Stromal cell of bone marrow (primary cell): ENCODE data around the gene S100P.
"Not testable (repeated sequence)": the region's sequence is repeated elsewhere in the genome, so short reads cannot be mapped to it uniquely, and the experiment has no call there.

Source experiments
- DNase-seq: peaks from one replicate; pipeline ENCODE4 v3.0.0-alpha.2; 2012; ENCODE audit warnings: low read depth

The S100P gene

DNA sequence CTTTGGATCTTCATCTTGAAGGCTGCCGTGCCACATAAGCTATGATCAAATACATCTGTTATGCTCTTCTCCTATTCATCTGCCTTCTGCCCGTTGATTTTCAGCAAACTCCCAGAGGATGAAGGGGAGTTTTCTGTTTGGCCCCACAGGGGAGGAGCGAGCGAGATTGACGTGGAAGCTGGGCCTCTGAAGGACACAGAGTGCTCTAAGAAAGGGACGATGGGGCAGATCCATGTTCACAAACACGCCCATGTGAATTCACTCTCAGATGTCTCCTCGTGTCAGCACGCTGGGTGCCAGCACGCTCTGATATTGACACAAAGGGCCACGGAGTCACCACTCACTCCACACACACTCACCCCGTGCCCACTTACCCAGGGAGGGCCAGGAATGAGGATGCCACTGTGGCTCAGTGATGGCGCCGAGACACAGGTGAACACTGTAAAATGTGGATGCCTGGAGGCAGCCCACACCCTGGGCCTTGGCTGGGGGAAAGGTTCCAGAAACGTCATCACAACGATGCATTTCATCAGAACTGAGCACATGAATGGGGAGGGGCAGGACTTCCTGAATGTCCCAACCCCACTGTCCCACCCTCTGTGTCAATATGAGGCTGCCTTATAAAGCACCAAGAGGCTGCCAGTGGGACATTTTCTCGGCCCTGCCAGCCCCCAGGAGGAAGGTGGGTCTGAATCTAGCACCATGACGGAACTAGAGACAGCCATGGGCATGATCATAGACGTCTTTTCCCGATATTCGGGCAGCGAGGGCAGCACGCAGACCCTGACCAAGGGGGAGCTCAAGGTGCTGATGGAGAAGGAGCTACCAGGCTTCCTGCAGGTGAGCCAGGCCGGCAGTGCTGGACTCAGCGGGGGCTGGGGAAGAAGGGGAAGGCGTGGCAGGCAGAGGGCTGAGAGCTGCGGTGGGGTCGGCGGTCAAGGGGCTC, at the start of gene S100P:
Gene S100P, plus strand, starts transcription at position 648 of the 946 bp plus-strand sequence. Its CDS starts 55 bp downstream, at position 703.
- DNase-seq: no peak

DNA sequence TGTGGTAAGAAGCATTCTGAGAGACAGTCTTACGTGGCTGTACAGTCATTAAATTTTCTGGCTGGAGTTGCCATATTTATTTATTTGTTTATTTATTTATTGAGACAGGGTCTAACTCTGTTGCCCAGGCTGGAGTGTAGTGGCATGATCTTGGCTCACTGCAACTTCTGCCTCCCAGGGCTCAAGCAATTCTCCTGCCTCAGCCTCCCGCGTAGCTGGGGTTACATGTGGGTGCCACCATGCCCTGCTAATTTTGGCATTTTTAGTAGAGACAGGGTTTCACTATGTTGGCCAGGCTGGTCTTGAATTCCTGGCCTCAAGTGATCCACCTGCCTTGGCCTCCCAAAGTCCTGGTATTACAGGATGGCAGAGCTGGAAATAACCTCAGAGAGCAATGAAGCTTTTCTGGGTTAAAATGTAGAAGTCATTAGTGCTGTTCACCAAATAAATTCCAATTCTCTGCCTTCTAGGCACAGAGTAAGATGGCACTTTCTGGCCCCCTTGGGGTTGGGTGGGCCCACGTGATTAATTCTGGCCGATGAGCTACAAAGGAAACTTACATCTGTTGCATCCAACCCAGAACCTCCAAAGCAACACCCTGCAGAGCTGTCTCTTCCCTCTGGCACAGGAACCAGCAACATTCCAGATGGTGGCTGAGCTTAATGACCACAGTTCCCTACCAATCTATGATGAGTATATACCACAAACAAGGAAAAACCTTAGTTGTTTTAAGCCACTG, 48.7 kb upstream of the S100P start:
- DNase-seq: no peak

DNA sequence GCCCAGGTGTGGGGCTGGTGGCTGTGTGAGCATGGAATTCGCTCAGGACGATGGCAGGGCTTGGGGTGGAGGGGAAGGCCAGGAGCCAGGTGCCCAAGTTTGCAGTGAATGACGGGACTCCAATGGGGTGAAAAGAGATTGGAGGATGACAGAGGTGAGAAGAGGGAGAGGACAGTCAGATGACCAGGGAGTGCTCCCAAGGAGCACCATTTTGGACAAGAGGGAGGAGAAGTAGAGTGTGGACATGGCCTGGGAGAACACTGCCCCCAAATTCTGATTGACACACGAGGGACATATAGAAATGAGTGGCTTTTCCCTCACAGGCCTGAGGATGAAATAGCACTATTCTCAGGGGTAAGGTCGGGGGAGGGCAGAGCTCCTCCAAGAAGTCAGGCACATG, 46.5 kb upstream of the S100P start:
- DNase-seq: no peak

DNA sequence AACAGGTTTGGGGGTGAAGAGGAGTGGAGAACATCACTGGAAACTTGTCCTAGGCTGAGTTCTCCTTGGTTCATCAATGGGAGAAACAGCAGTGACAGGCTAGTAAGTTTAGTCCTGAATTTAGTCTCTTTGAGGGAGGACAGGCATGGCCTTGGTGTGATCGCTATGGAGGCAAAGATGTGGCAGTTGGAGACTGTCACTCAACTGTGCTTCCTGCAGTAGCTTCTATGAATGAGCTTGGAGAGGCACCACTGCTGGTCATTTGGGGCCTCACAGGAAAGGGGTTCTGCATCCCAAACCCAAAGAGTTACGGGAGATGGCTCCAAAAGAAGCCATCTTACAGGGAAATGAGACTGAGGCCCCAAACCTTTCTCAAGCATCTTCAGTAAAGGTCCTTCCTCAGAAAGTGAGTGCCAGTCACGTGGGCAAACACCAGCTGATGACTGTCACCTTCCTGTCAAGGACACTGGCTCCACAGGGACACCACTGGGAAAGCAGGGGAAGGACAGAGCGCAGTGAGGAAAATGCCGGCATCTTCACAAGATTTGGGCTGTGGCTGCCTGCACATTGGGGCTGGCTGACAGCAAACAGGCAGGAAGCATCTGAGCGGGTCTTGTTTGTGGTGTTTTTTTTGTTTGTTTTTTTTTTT, 46.0 kb upstream of the S100P start:
- no peak for DNase-seq

DNA sequence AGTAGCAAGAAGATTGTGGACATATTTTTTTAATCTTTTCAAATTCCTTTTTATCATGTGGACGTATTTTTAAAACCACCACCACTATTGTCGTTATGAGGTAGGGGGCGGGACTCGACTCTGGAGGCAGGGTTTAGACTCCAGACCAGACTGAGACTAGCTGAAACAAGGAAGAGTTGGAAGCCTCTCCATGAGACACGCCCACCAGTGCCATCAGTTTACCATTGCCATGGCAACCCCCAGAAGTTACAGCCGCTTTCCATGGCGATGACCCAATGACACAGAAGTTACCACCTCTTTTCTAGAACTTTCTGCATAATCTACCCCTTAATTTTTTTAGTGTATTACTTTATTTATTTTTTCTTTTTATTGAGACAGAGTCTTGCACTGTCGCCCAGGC, 44.5 kb upstream of the S100P start:
- no peak for DNase-seq

DNA sequence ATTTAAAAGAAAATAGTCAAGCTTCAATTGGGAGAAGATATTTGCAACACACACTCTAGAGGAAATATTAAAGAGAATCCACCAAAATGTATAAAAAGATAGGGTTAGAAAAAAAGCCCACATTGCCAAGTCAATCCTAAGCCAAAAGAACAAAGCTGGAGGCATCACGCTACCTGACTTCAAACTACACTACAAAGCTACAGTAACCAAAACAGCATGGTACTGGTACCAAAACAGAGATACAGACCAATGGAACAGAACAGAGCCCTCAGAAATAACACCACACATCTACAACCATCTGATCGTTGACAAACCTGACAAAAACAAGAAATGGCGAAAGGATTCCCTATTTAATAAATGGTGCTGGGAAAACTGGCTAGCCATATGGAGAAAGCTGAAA, 39.5 kb upstream of the S100P start:
- not testable (repeated sequence) for DNase-seq

DNA sequence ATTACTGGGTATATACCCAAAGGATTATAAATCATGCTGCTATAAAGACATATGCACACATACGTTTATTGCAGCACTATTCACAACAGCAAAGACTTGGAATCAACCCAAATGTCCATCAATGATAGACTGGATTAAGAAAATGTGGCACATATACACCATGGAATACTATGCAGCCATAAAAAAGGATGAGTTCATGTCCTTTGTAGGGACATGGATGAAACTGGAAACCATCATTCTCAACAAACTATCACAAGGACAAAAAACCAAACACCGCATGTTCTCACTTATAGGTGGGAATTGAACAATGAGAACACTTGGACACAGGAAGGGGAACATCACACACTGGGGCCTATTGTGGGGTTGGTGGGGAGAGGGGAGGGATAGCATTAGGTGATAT, 38.4 kb upstream of the S100P start:
- DNase-seq: not testable (repeated sequence)

DNA sequence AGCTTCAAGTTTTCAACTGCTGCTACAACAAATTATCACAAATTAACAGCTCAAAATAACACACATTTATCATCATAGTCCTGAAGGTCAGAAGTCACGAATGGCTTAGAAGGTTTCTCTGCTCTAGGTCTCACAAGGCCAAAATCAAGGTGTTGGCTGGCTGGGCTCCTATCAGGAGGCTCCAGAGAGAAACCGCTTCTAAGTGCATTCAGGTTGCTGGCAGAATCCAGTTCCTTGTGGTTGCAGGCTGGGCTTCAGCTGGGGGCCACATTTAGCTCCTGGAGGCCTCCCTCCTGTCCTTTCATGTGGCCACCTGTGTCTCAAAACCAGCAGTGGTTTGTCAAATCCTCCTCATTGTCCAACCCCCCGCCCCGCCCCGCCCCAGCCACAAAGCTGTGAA, 37.8 kb upstream of the S100P start:
- no peak for DNase-seq

DNA sequence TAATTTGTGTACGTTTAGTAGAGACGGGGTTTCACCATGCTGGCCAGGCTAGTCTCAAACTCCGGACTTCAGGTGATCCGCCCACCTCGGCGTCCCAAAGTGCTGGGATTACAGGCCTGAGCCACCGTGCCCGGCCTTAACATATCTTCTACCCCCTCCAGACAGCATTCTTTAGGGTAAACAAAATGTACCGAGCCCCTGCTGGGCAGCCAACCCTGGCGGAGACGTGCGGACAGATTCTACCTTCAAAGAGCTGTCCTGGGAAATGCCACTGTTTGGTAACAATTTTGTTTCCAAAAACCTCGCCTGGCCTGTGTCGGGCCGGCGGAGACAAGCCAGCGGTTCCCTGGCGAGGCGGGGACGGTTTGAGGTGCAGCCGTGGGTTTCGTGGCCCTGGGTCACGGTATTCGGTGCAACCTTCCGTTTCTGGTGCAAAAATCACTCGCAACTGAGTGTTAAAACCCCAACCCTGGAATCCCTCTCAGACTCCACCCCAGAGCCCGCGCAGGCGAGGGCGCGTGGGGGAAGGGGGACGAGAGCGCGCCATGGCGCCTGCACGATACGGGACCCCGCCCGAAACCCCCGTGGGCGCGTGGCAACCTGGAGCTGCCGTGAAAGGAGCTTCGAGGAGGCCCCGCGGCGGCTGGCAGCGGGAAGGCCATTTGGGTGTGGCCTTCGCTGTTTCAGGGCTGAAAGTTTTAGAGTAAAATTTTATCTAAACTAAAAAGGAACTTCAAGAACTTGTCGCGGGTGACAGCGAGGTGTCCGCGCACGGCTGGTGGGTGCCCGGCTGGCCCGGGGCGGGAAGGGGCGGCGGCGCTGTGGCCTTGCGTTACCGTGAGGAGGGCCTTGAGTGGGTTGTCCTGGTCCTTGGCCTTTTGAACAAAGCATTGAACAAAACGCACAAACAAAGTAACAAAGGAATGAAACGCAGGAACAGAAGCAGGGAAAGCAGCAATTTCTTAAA, 36.2 kb upstream of the S100P start:
- DNase-seq: no peak

DNA sequence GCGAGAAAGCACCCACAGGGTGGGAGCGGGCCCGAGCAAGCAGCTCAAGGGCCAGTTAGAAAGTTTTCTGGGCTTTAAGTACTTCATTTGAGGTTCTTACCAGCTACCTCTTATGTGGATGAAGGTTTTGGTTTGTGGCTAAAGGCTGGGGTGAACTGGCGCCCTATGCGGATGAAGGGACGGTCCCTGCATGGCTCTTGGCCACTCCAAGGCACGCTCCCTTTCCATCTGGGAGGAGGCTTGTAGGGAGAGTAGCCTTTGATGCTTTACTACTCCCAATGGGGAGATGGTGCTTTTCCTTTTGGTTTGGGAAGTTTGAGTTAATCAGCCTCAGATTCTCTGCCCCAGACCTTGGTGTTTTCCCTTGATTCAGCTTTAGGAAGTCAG, 35.5 kb upstream of the S100P start:
- no peak for DNase-seq

DNA sequence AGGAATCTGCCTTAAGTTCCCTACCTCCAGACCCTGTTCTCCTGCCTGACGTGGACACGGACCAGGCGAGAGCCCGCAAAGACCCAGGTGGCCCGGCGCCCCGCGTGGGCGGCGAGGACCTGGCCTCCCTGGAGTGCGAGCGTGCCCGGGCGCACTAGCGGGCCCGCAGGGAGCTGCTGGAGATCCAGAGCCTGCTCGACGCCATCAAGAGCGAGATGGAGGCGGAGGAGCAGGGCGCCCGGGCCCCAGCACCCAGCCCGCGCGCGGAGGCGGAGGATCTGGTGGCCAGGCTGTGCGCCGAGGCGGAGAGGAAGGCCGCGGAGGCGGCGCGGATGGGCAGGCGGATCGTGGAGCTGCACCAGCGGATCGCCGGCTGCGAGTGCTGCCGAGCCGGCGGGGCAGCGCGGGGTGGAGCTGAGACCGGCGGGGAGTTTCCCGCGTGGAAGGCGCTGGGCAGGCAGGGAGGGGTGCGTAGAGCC, 35.0 kb upstream of the S100P start:
- DNase-seq: no peak

DNA sequence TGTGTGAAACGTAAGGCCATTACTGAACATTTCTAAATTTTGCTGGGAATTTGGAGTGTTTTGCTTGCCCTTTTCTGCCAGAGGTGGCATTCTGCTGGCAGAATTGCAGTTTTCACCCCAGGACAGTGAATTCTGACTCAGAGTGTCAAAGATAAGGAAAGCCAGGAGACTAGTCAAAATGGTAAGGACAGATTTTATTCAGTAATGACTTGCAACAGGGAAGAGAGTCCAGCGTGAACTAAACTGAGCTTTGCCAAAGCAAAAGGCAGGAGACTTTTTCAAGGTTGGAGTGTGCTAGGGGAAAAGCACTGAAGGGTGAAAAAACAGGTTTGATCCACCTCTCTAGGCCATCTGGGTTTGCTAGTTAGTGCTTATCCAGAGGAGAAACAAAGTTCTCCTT, 33.8 kb upstream of the S100P start:
- DNase-seq: no peak

DNA sequence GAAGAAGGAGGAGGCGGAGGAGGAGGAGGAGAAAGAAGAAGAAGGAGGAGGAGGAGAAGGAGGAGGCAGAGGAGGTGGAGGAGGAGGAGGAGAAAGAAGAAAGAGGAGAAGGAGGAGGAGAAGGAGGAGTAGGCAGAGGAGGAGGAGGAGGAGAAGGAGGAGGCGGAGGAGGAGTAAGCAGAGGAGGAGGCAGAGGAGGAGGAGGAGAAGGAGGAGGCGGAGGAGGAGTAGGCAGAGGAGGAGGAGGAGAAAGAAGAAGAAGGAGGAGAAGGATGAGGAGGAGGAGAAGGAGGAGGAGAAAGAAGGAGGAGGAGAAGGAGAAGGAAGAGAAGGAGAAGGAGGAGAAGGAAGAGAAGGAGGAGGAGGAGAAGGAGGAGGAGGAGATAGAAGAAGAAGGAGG, 33.2 kb upstream of the S100P start:
- no peak for DNase-seq

DNA sequence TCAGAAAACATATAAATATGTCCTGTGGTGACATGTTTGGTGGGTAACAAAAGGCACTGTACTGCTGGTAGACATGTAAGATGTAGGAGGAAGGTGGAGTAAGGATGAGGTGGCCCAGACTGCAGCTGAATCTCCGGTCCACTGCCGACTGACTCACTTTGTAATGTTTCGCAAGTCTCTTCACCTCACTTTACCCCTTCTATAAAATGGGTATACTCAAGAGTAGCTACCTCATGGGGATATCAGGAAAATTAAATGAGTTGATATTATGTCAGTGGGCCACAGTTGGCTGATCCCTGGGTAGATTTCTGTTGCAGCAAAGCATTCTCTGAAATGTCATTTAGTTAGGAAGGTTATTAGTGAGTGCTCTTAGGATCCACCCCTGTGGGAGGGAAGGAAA, 31.1 kb upstream of the S100P start:
- DNase-seq: no peak

DNA sequence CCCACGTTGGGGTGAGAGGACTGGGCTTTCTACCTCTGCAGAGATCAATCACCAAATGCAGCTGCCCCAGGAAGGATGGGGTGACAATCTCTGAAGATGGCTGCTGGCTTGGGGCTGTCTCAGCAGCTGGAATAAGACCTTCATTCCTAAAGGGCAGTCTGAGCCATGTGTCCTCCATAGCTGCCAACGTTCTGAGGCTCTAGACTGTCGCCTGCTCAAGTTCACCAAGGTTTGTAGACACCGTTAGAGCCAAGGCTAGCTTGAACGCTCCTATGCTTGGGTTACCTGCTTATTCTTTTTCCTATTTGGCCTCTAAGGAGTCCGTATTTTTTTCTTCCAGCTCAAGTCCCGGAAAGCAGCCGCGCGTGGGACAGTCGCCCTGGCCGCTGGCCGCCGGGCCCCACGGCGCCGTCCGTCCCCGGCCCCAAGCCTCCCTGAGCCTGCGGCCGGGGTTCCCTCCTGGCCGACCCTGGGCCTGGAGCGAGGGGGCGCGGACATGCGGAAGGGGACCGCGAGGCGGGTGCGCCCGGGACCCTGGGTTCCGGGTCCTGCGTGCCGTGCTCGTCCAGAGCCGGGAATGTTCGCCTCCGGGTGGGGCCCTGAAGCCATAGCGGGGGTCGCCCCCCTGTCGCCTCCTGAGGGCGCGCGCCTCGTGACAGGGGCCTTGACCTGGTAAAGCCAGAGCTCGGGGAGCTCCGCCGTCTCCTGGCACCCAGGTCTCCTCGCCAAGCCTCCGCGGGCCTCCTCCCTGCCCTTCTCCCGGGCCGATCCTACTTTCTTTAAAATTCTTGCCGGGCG, 29.9 kb upstream of the S100P start:
- no peak for DNase-seq

DNA sequence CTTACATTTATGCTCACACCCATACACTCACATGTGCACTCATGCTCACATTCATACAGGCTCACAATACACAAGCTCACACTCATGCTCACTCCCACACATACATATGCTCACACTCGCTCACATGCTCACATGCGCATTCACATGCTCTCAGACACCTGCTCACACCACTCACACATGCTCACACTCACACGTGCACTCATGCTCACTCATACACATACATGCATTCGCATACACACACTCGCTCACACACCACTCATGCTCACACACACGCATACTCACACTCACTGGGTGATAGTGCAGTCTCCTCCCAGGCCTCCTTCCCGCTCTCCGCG, 28.4 kb upstream of the S100P start:
- no peak for DNase-seq

DNA sequence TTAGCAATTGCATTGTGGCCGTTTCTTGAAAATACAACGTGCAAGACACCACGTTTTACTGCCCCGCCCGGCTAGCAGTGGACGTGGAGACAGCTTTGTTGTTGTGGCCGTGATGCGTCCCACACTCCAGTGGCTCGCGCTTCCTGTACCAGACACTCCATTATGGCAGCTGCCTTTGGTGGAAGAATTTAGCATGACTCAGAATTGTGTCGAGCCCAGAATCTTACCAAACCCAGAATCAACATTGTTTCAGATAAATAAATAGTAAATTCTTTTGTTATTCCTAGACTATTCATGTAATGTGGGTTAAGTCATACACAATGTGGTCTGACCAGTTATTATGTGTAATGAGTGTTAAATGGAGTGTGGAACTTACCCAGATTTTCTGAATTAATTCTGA, 25.3 kb upstream of the S100P start:
- no peak for DNase-seq

DNA sequence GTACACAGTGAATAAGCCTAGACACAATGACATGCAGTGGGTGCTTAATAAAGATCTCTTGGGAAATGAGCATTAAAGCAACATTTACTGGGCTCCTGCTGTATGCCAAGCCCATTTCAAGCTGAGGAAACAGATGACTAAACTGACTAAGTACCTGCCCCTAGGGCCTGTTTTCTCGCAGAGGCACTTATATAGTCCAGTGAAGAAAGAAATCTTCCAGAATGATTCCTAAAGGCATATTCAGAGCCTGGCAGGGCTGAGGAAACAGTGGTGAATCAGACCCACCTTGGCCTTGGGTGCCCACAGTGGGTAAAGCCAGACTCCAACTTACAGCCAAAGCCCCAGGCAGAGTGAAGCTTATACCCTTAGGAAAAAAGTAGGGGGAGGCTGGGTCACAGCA, 22.0 kb upstream of the S100P start:
- DNase-seq: no peak

DNA sequence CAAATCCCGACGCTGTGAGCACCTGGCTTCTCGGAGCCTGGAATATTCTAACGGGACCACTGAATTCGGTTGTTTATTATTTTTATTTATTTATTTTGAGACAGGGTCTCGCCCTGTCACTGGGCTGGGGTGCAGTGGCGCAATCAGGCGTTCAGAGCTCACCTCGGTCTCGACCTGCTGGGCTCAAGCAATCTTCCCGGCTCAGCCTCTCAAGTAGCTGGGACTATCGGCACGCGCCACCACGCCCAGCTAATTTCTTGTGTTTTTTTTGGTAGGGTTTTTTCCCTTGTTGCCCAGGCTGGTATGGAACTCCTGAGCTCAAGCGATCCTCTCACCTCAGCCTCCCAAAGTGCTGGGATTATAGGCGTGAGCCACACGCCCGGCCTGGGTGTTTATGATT, 21.5 kb upstream of the S100P start:
- DNase-seq: no peak

DNA sequence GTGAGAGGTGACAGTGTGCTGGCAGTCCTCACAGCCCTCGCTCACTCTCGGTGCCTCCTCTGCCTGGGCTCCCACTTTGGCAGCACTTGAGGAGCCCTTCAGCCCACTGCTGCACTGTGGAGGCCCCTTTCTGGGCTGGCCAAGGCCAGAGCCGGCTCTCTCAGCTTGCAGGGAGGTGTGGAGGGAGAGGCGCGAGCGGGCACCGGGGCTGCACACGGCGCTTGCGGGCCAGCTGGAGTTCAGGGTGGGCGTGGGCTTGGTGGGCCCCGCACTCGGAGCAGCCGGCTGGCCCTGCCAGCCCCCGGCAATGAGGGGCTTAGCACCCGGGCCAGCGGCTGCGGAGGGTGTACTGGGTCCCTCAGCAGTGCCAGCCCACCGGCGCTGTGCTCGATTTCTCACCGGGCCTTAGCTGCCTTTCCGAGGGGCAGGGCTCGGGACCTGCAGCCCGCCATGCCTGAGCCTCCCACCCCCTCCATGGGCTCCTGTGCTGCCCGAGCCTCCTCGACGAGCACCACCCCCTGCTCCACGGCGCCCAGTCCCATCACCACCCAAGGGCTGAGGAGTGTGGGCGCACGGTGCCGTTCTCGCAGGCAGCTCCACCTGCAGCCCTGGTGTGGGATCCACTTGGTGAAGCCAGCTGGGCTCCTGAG, 21.0 kb upstream of the S100P start:
- not testable (repeated sequence) for DNase-seq
